VCaP (cell line): ENCODE results near the gene CEP41.
"Not testable (repeated sequence)": the region's sequence is repeated elsewhere in the genome, so short reads cannot be mapped to it uniquely, and the experiment has no call there.

Source experiments
- H3K27ac ChIP-seq: fragments of 450-650 bp; 2 replicates; pipeline ENCODE4 v1.5.1; 2017
- CTCF ChIP-seq: fragments of 450-650 bp; conservative IDR thresholded peaks from 2 replicates; pipeline ENCODE4 v1.5.1; 2017; ENCODE audit warnings: mild to moderate bottlenecking, moderate library complexity

CEP41 gene

GRCh38 chr7:130454959-130455358, 14.1 kb upstream of the CEP41 start:
- TF ChIP-seq CTCF: no peak
- H3K27ac ChIP-seq: no peak overlapping the region

- no peak overlapping the region for H3K27ac ChIP-seq
- no peak for TF ChIP-seq CTCF
Measured at GRCh38 chr7:130452951-130453350, 12.1 kb upstream of the CEP41 start.

GRCh38 chr7:130451344-130451743, 10.5 kb upstream of the CEP41 start:
- not testable (repeated sequence) for H3K27ac ChIP-seq

- no peak for TF ChIP-seq CTCF
- no peak overlapping the region for H3K27ac ChIP-seq
Measured at GRCh38 chr7:130446259-130446658, 5.4 kb upstream of the CEP41 start.

GRCh38 chr7:130444751-130445407, 4.1 kb upstream of the CEP41 start:
- no peak overlapping the region for H3K27ac ChIP-seq
- TF ChIP-seq CTCF: no peak

- no peak overlapping the region for H3K27ac ChIP-seq
- TF ChIP-seq CTCF: no peak
Measured at GRCh38 chr7:130444234-130444633, 3.4 kb upstream of the CEP41 start.

GRCh38 chr7:130442601-130443000, 1.8 kb upstream of the CEP41 start:
- no peak overlapping the region for H3K27ac ChIP-seq
- TF ChIP-seq CTCF: no peak

GRCh38 chr7:130441408-130441869, 623 bp upstream of the CEP41 start:
- TF ChIP-seq CTCF: no peak

More at GRCh38 chr7:130441408-130441869, 623 bp upstream of the CEP41 start:
- H3K27ac ChIP-seq: peak overlapping the region; percentile 66
